H9 (cell line): ENCODE data around the gene CDH23. TPM values are rescaled to one million over a fixed set of nuclear protein-coding genes. Genes with fewer than 3 reads are reported as not detected.

Experiments used
- DNase-seq: peaks from one replicate; pipeline ENCODE4 v3.0.0-alpha.2; 2017
- H2AFZ ChIP-seq: one replicate; pipeline ENCODE4 v1.6.1; 2013; ENCODE audit warnings: mild to moderate bottlenecking, low read length, control low read depth, moderate library complexity
- H2AK5ac ChIP-seq: 2 replicates; pipeline ENCODE4 v1.6.1; 2013; ENCODE audit warnings: low read length, control low read depth, mixed read lengths; ENCODE audit not compliant: insufficient read length
- H2BK120ac ChIP-seq: one replicate; pipeline ENCODE4 v1.6.1; 2013; ENCODE audit warnings: low read depth, mild to moderate bottlenecking, low read length, control low read depth, inconsistent platforms; ENCODE audit not compliant: poor library complexity, severe bottlenecking
- H2BK12ac ChIP-seq: 2 replicates; pipeline ENCODE4 v1.6.1; 2013; ENCODE audit warnings: low read length, control low read depth, mixed read lengths, low read depth; ENCODE audit not compliant: insufficient read length
- H2BK15ac ChIP-seq: 2 replicates; pipeline ENCODE4 v1.6.1; 2013; ENCODE audit warnings: low read depth, low read length, control low read depth
- H2BK20ac ChIP-seq: one replicate; pipeline ENCODE4 v1.6.1; 2013; ENCODE audit warnings: low read depth, mild to moderate bottlenecking, low read length, control low read depth, inconsistent platforms; ENCODE audit not compliant: poor library complexity, severe bottlenecking
- H2BK5ac ChIP-seq: 2 replicates; pipeline ENCODE4 v1.6.1; 2013; ENCODE audit warnings: low read length, control low read depth, mixed read lengths; ENCODE audit not compliant: insufficient read length
- H3K14ac ChIP-seq: 2 replicates; pipeline ENCODE4 v1.6.1; 2013; ENCODE audit warnings: low read length, control low read depth; ENCODE audit not compliant: insufficient read depth
- H3K18ac ChIP-seq: 2 replicates; pipeline ENCODE4 v1.6.1; 2013; ENCODE audit warnings: low read depth, mild to moderate bottlenecking, mixed read lengths, low read length, control low read depth; ENCODE audit not compliant: insufficient read length
- H3K23ac ChIP-seq: 2 replicates; pipeline ENCODE4 v1.6.1; 2013; ENCODE audit warnings: low read length, control low read depth, mixed read lengths, low read depth; ENCODE audit not compliant: insufficient read length
- H3K23me2 ChIP-seq: 2 replicates; pipeline ENCODE4 v1.6.1; 2013; ENCODE audit warnings: low read depth, mild to moderate bottlenecking, mixed read lengths, low read length, control low read depth; ENCODE audit not compliant: insufficient read length, poor library complexity, severe bottlenecking
- H3K27ac ChIP-seq: 2 replicates; pipeline ENCODE4 v1.5.1; 2013; ENCODE audit warnings: low read length, control low read depth, mixed read lengths, low read depth; ENCODE audit not compliant: insufficient read length
- H3K27me3 ChIP-seq: 2 replicates; pipeline ENCODE4 v1.6.1; 2013; ENCODE audit warnings: low read length, control low read depth, inconsistent platforms; ENCODE audit not compliant: insufficient read depth
- H3K4ac ChIP-seq: 2 replicates; pipeline ENCODE4 v1.6.1; 2013; ENCODE audit warnings: low read depth, mild to moderate bottlenecking, control low read depth, inconsistent platforms, low read length, moderate library complexity
- H3K4me1 ChIP-seq: 2 replicates; pipeline ENCODE4 v1.6.1; 2013; ENCODE audit warnings: low read length, control low read depth, inconsistent platforms; ENCODE audit not compliant: insufficient read depth
- H3K4me2 ChIP-seq: 2 replicates; pipeline ENCODE4 v1.6.1; 2013; ENCODE audit warnings: low read length, control low read depth, mixed read lengths; ENCODE audit not compliant: insufficient read length, insufficient read depth
- H3K56ac ChIP-seq: 2 replicates; pipeline ENCODE4 v1.6.1; 2013; ENCODE audit warnings: low read depth, mild to moderate bottlenecking, mixed read lengths, low read length, control low read depth; ENCODE audit not compliant: insufficient read length
- H3K79me1 ChIP-seq: 2 replicates; pipeline ENCODE4 v1.6.1; 2013; ENCODE audit warnings: low read depth, mild to moderate bottlenecking, moderate library complexity, low read length, control low read depth, inconsistent platforms; ENCODE audit not compliant: insufficient read depth, poor library complexity, severe bottlenecking
- H3K79me2 ChIP-seq: 2 replicates; pipeline ENCODE4 v1.6.1; 2013; ENCODE audit warnings: low read length, control low read depth, inconsistent platforms; ENCODE audit not compliant: insufficient read depth
- H3K9ac ChIP-seq: 2 replicates; pipeline ENCODE4 v1.6.1; 2013; ENCODE audit warnings: low read length, control low read depth, mixed read lengths; ENCODE audit not compliant: insufficient read length; ENCODE audit errors: extremely low read depth
- H3K9me3 ChIP-seq: one replicate; pipeline ENCODE4 v1.6.1; 2013; ENCODE audit warnings: low read depth, low read length, inconsistent platforms; ENCODE audit not compliant: control insufficient read depth
- H3T11ph ChIP-seq: one replicate; pipeline ENCODE4 v1.6.1; 2013; ENCODE audit warnings: mild to moderate bottlenecking, low read length, control low read depth, inconsistent platforms
- H4K20me1 ChIP-seq: one replicate; pipeline ENCODE4 v1.6.1; 2013; ENCODE audit not compliant: control insufficient read depth, insufficient read length, insufficient read depth
- H4K5ac ChIP-seq: 2 replicates; pipeline ENCODE4 v1.6.1; 2013; ENCODE audit warnings: low read depth, mild to moderate bottlenecking, mixed read lengths, low read length, control low read depth; ENCODE audit not compliant: insufficient read length
- H4K8ac ChIP-seq: replicated peaks from 2 replicates; pipeline ENCODE4 v1.6.1; 2013; ENCODE audit warnings: low read length, control low read depth, mixed read lengths, low read depth; ENCODE audit not compliant: insufficient read length
- H4K91ac ChIP-seq: 2 replicates; pipeline ENCODE4 v1.6.1; 2013; ENCODE audit warnings: low read depth, mild to moderate bottlenecking, moderate library complexity, mixed read lengths, low read length, control low read depth; ENCODE audit not compliant: insufficient read length
- H3K27ac Mint-ChIP-seq, 3 experiments: 2 replicates in 2 of 3; 3 replicates in 1 of 3; pipeline ENCODE4 v1.8.0; 2020 to 2021; ENCODE audit warnings: mixed read lengths in 3 of 3, mild to moderate bottlenecking in 1 of 3, moderate library complexity in 1 of 3
- H3K27me3 Mint-ChIP-seq: 2 replicates; pipeline ENCODE4 v1.8.0; 2021; ENCODE audit warnings: low read depth, mild to moderate bottlenecking, moderate library complexity, mixed read lengths
- H3K36me3 Mint-ChIP-seq, 3 experiments: 2 replicates in 2 of 3; 3 replicates in 1 of 3; pipeline ENCODE4 v1.8.0; 2020 to 2021; ENCODE audit warnings: low read depth in 3 of 3, mixed read lengths in 3 of 3; ENCODE audit not compliant: insufficient read depth in 1 of 3
- H3K4me1 Mint-ChIP-seq, 2 experiments: 2 replicates each; pipeline ENCODE4 v1.8.0; 2020; ENCODE audit warnings: mixed read lengths in 2 of 2
- H3K4me3 Mint-ChIP-seq, 2 experiments: 2 replicates in 1 of 2; 3 replicates in 1 of 2; pipeline ENCODE4 v1.8.0; 2020 to 2021; ENCODE audit warnings: mild to moderate bottlenecking in 2 of 2, mixed read lengths in 2 of 2, moderate library complexity in 1 of 2
- H3K9me3 Mint-ChIP-seq, 2 experiments: 2 replicates in 1 of 2; 3 replicates in 1 of 2; pipeline ENCODE4 v1.8.0; 2020; ENCODE audit warnings: mild to moderate bottlenecking in 2 of 2, mixed read lengths in 2 of 2, moderate library complexity in 1 of 2
- CTCF ChIP-seq: fragments of 200-600 bp; sonication (generic); conservative IDR thresholded peaks from 3 replicates; pipeline ENCODE4 v1.8.0; 2021; ENCODE audit warnings: antibody characterized with exemption, mild to moderate bottlenecking
- WGBS: extraction: QIAGEN DNeasy Blood & Tissue Kit; methylation state at CpG from one replicate; pipeline ENCODE4 v1.1.7; 2013; ENCODE audit warnings: missing lambda C conversion rate, low lambda C conversion rate, mixed read lengths; ENCODE audit not compliant: insufficient read length; ENCODE audit errors: extremely low coverage; 5-methylcytosine and 5-hydroxymethylcytosine counted together
- total RNA-seq: library from RNA; stranded (reverse); gene quantifications from 2 replicates; pipeline ENCODE4 v1.2.1, GENCODE V29; 2021

The CDH23 gene
- total RNA-seq, 1 experiment from 2014 or later, result 2.1 TPM

- Mint-ChIP-seq H3K36me3 (no peaks in the 10 kb centered on the region), H3K9me3 (no peaks in the 10 kb centered on the region), H3K4me3 (no peak overlapping the region; a peak in 1 of 5 replicates), H3K4me1 (peaks cover 20 to 41% of the 10 kb centered on the region in 2 experiments), H3K27ac (no peak overlapping the region; a peak in 2 of 7 replicates), H3K27me3 (peaks cover 2% of the 10 kb centered on the region)
- Histone ChIP-seq H2BK15ac (no peak overlapping the region), H3K4me2 (no peak overlapping the region), H4K91ac (no peak overlapping the region), H3K23me2 (no peaks in the 10 kb centered on the region), H4K5ac (no peak overlapping the region), H4K20me1 (peaks cover 4% of the 10 kb centered on the region), H2AK5ac (no peak overlapping the region), H3T11ph (no peak overlapping the region), H2BK120ac (no peak overlapping the region), H3K23ac (no peak overlapping the region), H2AFZ (no peak overlapping the region), H4K8ac (no peak overlapping the region), H3K14ac (no peak overlapping the region), H3K56ac (no peak overlapping the region), H3K9me3 (no peaks in the 10 kb centered on the region), H3K79me2 (no peaks in the 10 kb centered on the region), H3K4me1 (no peaks in the 10 kb centered on the region; the same call in 1 of the 2 replicates), H2BK5ac (no peak overlapping the region), H3K27me3 (no peaks in the 10 kb centered on the region), H3K4ac (no peak overlapping the region), H3K27ac (no peak overlapping the region), H2BK12ac (no peak overlapping the region), H2BK20ac (no peak overlapping the region), H3K79me1 (no peaks in the 10 kb centered on the region), H3K9ac (no peak overlapping the region), H3K18ac (no peak overlapping the region)
- DNase-seq, result no peak
- TF ChIP-seq CTCF, result no peak
- WGBS, result no CpG with 5 or more reads among the region's 22 CpGs
Measured at GRCh38 chr10:71573562-71574518, 177.1 kb downstream of the CDH23 start.
